GM12872 (cell line): Measurements from ENCODE around the gene CCDC27.
A peak's percentile ranks its signal among the peaks of the same experiment; 100 is the strongest.

Experiments
- CTCF ChIP-seq: IDR thresholded peaks from 3 replicates; pipeline ENCODE4 v1.5.1; 2011; ENCODE audit warnings: low read depth, mild to moderate bottlenecking, low read length, moderate library complexity; ENCODE audit not compliant: insufficient read depth

Gene CCDC27

GRCh38 chr1:3772715-3773571 is 20.7 kb downstream of the CCDC27 start, which contains the start of gene SMIM1:
Gene SMIM1 (plus strand): TSS chr1:3772749. CDS start chr1:3775374, 2,625 bp downstream.
- no peak for TF ChIP-seq CTCF

DNA sequence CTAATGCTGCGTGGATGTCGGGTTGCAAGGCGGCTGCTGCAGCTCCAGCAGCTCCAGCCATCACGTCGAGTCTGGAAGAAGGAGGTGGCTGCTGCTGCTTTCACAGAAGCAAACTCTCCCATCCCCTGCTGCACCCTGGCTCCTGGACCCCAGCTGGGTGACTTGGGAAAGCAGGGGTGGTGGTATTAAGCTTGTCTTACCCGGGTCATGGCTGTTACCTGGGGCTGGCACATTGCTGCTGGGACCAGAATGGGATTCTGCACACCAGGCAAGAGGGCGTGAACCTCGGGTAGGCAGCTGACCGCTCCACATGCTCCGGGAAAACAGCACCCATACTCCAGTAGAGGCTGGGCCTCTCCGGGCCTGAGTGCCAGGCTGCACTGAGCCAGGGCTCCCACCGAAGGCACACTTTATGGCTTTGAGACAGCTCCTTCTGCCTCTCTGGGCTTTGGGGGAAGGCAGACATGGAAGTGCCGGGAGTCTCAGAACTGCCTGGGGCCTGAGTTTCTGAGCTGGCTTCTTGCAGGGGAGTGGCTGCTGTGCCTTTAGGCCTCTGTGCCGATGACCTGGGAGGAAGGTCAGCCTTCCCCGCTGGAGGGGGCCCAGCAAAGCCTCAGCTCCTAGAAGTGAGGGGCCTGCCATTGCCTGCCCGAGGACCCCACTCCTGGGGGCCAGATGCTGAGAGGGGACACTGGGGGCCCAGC is 21.5 kb downstream of the CCDC27 start:
- no peak for TF ChIP-seq CTCF

DNA sequence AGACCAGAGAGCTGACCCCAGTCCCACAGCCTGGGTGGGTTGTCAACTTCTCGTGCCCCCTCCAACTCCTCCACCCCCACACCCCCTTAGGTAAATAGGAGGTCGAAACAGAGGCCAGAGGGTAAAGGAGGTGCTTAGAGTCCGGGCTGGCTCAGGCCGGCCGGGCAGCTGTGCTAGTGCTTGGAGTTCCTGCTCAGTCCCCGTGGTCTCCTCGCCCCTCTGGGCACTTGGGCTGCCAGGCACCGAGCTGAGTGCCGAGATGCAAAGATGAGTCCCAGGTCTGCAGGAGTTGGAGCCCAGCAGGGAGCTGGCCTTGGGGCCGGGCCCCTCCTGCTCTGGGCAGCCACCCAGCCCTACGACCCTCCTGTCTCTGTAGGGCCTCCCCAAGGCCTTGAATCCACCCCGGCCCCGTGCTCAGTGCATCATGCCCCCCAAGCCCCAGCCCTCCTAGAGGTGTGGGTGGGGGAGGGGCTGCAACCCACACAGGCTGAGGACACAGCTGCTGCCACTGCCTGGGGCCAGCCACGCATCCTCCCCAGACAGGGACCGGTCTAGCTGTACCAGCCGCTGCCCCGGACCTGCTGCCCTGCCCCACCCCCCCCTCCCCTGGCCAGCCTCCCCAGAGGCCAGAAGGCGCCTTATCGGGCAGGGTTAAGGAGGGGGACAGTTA is 22.2 kb downstream of the CCDC27 start:
- no peak for TF ChIP-seq CTCF

DNA sequence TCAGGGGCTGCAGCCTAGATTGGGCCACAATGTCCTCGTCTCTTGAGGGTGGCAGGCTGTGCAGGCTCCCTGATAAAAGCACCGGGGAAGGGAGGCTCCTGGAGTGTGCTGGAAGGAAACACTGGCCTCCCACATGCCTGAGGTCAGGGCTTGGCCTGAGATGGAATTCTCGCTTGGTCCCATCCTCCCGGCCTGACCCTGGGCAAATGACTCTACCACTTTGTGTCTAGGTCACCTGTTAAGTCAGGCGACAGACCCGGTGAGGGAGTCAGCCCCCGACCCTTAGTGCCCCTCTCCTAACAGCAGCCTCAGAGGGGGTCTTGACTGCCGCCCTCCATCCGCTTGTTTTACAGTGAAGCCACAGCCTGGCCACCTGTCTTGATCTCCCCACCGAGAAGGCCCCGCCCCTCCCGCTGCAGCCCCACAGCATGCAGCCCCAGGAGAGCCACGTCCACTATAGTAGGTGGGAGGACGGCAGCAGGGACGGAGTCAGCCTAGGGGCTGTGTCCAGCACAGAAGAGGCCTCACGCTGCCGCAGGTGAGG is 22.8 kb downstream of the CCDC27 start:
- TF ChIP-seq CTCF: no peak

- peak; percentile 83 for TF ChIP-seq CTCF
Observed at GRCh38 chr1:3775490-3776230, 23.4 kb downstream of the CCDC27 start.

GRCh38 chr1:3776231-3776961 is 24.1 kb downstream of the CCDC27 start:
- no peak for TF ChIP-seq CTCF
